Endometrial microvascular endothelial cells (primary cell): ENCODE measurements around the gene DOLK. TPM values are rescaled to one million over a fixed set of nuclear protein-coding genes. Genes with fewer than 3 reads are reported as not detected.
"Not testable (repeated sequence)": the region's sequence is repeated elsewhere in the genome, so short reads cannot be mapped to it uniquely, and the experiment has no call there.

Source experiments
- in situ Hi-C: cut with HindIII; loops from 2 replicates; pipeline ENCODE4 v1.10.0; 2017; ENCODE audit warnings: low sequenced_read_pairs, low pct_unique_long_range_greater_than_20kb; ENCODE audit errors: inconsistent ontology term
- total RNA-seq: library from RNA; depleted of rRNA; stranded (reverse); fragments of >200 nt; gene quantifications from one replicate; pipeline ENCODE4 v1.2.3, GENCODE V29; 2015; ENCODE audit errors: inconsistent ontology term

The DOLK gene
- total RNA-seq = 37.3 TPM

- in situ Hi-C loops = no loop called here
Measured at GRCh38 chr9:128947527-128948301, at the start of gene DOLK, which contains the start of gene NUP188. Gene DOLK, minus strand, starts transcription at chr9:128947603. Its CDS starts 300 bp downstream, at chr9:128947303. Gene NUP188, plus strand, starts transcription at chr9:128947699. Its CDS starts 21 bp downstream, at chr9:128947720.

GRCh38 chr9:128995791-128996190 is 48.4 kb upstream of the DOLK start:
- in situ Hi-C loops = no loop called here

GRCh38 chr9:128992995-128993394 is 45.6 kb upstream of the DOLK start:
- in situ Hi-C loops = no loop called here

- in situ Hi-C loops = no loop called here
Measured at GRCh38 chr9:128987805-128988204, 40.4 kb upstream of the DOLK start.

- in situ Hi-C loops = no loop called here
Measured at GRCh38 chr9:128986671-128987070, 39.3 kb upstream of the DOLK start.

- in situ Hi-C loops = no loop called here
Measured at GRCh38 chr9:128983536-128983935, 36.1 kb upstream of the DOLK start.

- in situ Hi-C loops = no loop called here
Measured at GRCh38 chr9:128979111-128979510, 31.7 kb upstream of the DOLK start.

GRCh38 chr9:128972956-128973355 is 25.6 kb upstream of the DOLK start:
- in situ Hi-C loops = no loop called here

GRCh38 chr9:128969491-128969890 is 22.1 kb upstream of the DOLK start:
- in situ Hi-C loops = no loop called here

- in situ Hi-C loops = not testable (repeated sequence)
Measured at GRCh38 chr9:128961403-128961802, 14.0 kb upstream of the DOLK start.

GRCh38 chr9:128947277-128947526 is 201 bp downstream of the DOLK start:
- in situ Hi-C loops = no loop called here

GRCh38 chr9:128946571-128947276 is 679 bp downstream of the DOLK start:
- in situ Hi-C loops = no loop called here

- in situ Hi-C loops = no loop called here
Measured at GRCh38 chr9:128945798-128946501, 1.5 kb downstream of the DOLK start.

- in situ Hi-C loops = not testable (repeated sequence)
Measured at GRCh38 chr9:128944966-128945365, 2.4 kb downstream of the DOLK start.

GRCh38 chr9:128943832-128944620 is 3.4 kb downstream of the DOLK start:
- in situ Hi-C loops = no loop called here

GRCh38 chr9:128940946-128941755 is 6.3 kb downstream of the DOLK start:
- in situ Hi-C loops = no loop called here

- in situ Hi-C loops = no loop called here
Measured at GRCh38 chr9:128940271-128940921, 7.0 kb downstream of the DOLK start.
